Endothelial cell of umbilical vein (primary cell): ENCODE results near the gene DDI1. TPM values are rescaled to one million over a fixed set of nuclear protein-coding genes. Genes with fewer than 3 reads are reported as not detected.

Source experiments
- BruUV-seq: library from RNA; stranded (reverse); fragments of 400-500 nt; replicated peaks from 2 replicates; lab custom pipeline; 2021; lab: Mats Ljungman, UMichigan
- CTCF ChIA-PET: fragments of 300-600, 350-600 bp; sonication (Branson Sonifier 250); formaldehyde crosslinking; loops from one replicate; lab custom pipeline; 2021; ENCODE audit warnings: antibody characterized with exemption, inconsistent platforms; lab: Charles Lee
- POLR2A ChIA-PET: fragments of 300-600, 350-600 bp; sonication (Branson Sonifier 250); formaldehyde crosslinking; loops from one replicate; lab custom pipeline; 2021; ENCODE audit warnings: antibody characterized with exemption, inconsistent platforms; lab: Charles Lee
- DNase-seq: peaks from one replicate; pipeline ENCODE4 v3.0.0-alpha.2; 2011; ENCODE audit warnings: low read depth, low spot score
- FAIRE-seq: peaks from 2 replicates; lab custom pipeline; 2011; peaks lifted over from hg19 to GRCh38; lab: Jason Lieb, UNC
- H2AFZ ChIP-seq: 2 replicates; pipeline ENCODE4 v1.6.0; 2012; ENCODE audit warnings: low read depth, low read length, control low read depth, inconsistent platforms
- H3K27ac ChIP-seq: 2 replicates; pipeline ENCODE4 v1.5.1; 2011; ENCODE audit warnings: low read depth, mild to moderate bottlenecking, control low read depth, low read length, moderate library complexity; ENCODE audit not compliant: insufficient read depth
- H3K27me3 ChIP-seq, 2 experiments: 2 replicates each; pipeline versions ENCODE4 v1.6.0 to v1.6.1; 2011; ENCODE audit warnings: low read length in 2 of 2, mixed read lengths in 1 of 2; ENCODE audit not compliant: control insufficient read depth in 2 of 2, insufficient read depth in 2 of 2
- H3K36me3 ChIP-seq, 2 experiments: 2 replicates in 1 of 2; 3 replicates in 1 of 2; pipeline ENCODE4 v1.5.1; 2011; ENCODE audit warnings: low read length in 2 of 2, mild to moderate bottlenecking in 1 of 2, moderate library complexity in 1 of 2; ENCODE audit not compliant: control insufficient read depth in 2 of 2, insufficient read depth in 2 of 2; ENCODE audit errors: extremely low read depth in 1 of 2
- H3K4me1 ChIP-seq: 3 replicates; pipeline ENCODE4 v1.5.1; 2011; ENCODE audit warnings: mild to moderate bottlenecking, low read length; ENCODE audit not compliant: control insufficient read depth, insufficient read depth; ENCODE audit errors: extremely low read depth
- H3K4me2 ChIP-seq: 2 replicates; pipeline ENCODE4 v1.6.1; 2011; ENCODE audit warnings: low read length, control low read depth, mixed read lengths; ENCODE audit not compliant: insufficient read depth
- H3K4me3 ChIP-seq, 3 experiments: fragments of 200-600 bp in 1 of 3; sonication (generic), shearing (Covaris generic) in 1 of 3; replicated peaks in 1 of 3; 2 replicates each; pipeline ENCODE4 v1.5.1; 2011 to 2016; ENCODE audit warnings: control low read depth in 3 of 3, low read length in 3 of 3, mild to moderate bottlenecking in 2 of 3, inconsistent platforms in 1 of 3, low read depth in 1 of 3, moderate library complexity in 1 of 3; ENCODE audit not compliant: insufficient read depth in 1 of 3
- H3K79me2 ChIP-seq: 2 replicates; pipeline ENCODE4 v1.6.0; 2012; ENCODE audit warnings: low read length, inconsistent platforms; ENCODE audit not compliant: control insufficient read depth, insufficient read depth
- H3K9ac ChIP-seq: replicated peaks from 2 replicates; pipeline ENCODE3; 2011; ENCODE audit warnings: low read length, control low read depth; ENCODE audit not compliant: insufficient read depth; ENCODE audit errors: extremely low read depth
- H3K9me1 ChIP-seq: replicated peaks from 3 replicates; pipeline ENCODE4 v1.6.0; 2011; ENCODE audit warnings: mild to moderate bottlenecking, low read length; ENCODE audit not compliant: control insufficient read depth, insufficient read depth; ENCODE audit errors: extremely low read depth
- H3K9me3 ChIP-seq: replicated peaks from 2 replicates; pipeline ENCODE4 v1.5.1; 2012; ENCODE audit warnings: low read length, inconsistent platforms; ENCODE audit not compliant: control insufficient read depth, insufficient read depth
- H4K20me1 ChIP-seq: replicated peaks from 2 replicates; pipeline ENCODE3; 2011; ENCODE audit warnings: mild to moderate bottlenecking, low read length; ENCODE audit not compliant: control insufficient read depth, insufficient read depth; ENCODE audit errors: extremely low read depth
- EZH2 ChIP-seq: IDR thresholded peaks from 2 replicates; pipeline ENCODE4 v1.6.1; 2012; ENCODE audit warnings: borderline replicate concordance, low read depth, mild to moderate bottlenecking, moderate library complexity, low read length, inconsistent platforms; ENCODE audit not compliant: severe bottlenecking
- FOS ChIP-seq: IDR thresholded peaks from 2 replicates; pipeline ENCODE4 v1.6.1; 2011; ENCODE audit warnings: mild to moderate bottlenecking, low read length, moderate library complexity, borderline replicate concordance; ENCODE audit not compliant: insufficient read depth
- GATA2 ChIP-seq: IDR thresholded peaks from 2 replicates; pipeline ENCODE4 v1.7.0; 2011; ENCODE audit warnings: low read depth, mild to moderate bottlenecking, moderate library complexity, mixed read lengths, low read length; ENCODE audit not compliant: insufficient read length, insufficient read depth
- JUN ChIP-seq: IDR thresholded peaks from 2 replicates; pipeline ENCODE4 v1.6.1; 2011; ENCODE audit warnings: borderline replicate concordance, low read depth; ENCODE audit not compliant: insufficient read length, insufficient read depth
- MYC ChIP-seq: IDR thresholded peaks from one replicate; pipeline ENCODE4 v1.6.1; 2011; ENCODE audit warnings: mild to moderate bottlenecking, low read depth, low read length
- POLR2A ChIP-seq: IDR thresholded peaks from 2 replicates; pipeline ENCODE4 v1.6.1; 2012; ENCODE audit warnings: low read depth, mild to moderate bottlenecking, control low read depth, low read length
- POLR2AphosphoS5 ChIP-seq: IDR thresholded peaks from 2 replicates; pipeline ENCODE4 v1.6.1; 2012; ENCODE audit warnings: low read depth, mild to moderate bottlenecking, control low read depth, low read length, moderate library complexity; ENCODE audit not compliant: insufficient read depth
- dilution Hi-C: fragments of 300-500 bp; cut with MboI; formaldehyde crosslinking; loops from one replicate; pipeline ENCODE4 v1.15.0; 2019; ENCODE audit warnings: low sequenced_read_pairs; ENCODE audit not compliant: extremely low pct_ligation_motif_present
- intact Hi-C: fragments of 100-400 bp; cut with micrococcal nuclease; formaldehyde crosslinking; loops from one replicate; pipeline ENCODE4 v1.10.0; 2022
- polyA plus RNA-seq, 4 experiments: library from polyadenylated mRNA; depleted of rRNA in 3 of 4; stranded (reverse) in 3 of 4; unstranded in 1 of 4; fragments of >200 nt; gene quantifications; 2 replicates each; pipeline versions ENCODE4 v1.2.1 to v1.2.3, GENCODE V29; 2011 to 2012; ENCODE audit warnings: missing spikeins in 1 of 4
- total RNA-seq: library from RNA; stranded (reverse); gene quantifications from 2 replicates; pipeline ENCODE4 v1.2.3, GENCODE V29; 2021
- TF ChIP-seq, protein P1 (sequence below): IDR thresholded peaks from 2 replicates; pipeline ENCODE4 v1.6.1; 2011; ENCODE audit not compliant: insufficient read depth, insufficient read length

DDI1 gene
- total and polyA plus RNA-seq, 2 donors (not counting 3 experiments of a cell fraction or from before 2014, with no cell fraction given), result not detected

DNA sequence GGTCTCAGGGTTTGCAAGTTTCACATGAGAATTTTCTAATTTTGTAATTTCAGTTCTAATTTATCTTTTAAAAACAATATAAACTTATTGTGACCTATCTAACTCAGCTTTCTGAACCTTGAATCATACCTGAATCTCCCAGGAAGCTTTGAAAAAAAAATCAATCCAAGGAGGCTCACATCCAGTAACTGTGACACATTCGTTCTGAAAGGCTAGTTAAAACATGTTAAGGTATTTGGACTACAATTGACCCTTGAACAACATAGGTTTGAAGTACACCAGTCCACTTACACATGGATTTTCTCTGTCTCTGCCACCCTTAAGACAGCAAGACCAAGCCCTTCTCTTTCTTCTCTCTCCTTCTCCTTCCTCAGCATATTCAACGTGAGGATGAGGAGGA is 40.0 kb downstream of the DDI1 start:
- Histone ChIP-seq H3K27ac (no peak overlapping the region), H3K9ac (no peak overlapping the region), H3K4me3 (no peak overlapping the region), H3K79me2 (no peaks in the 10 kb centered on the region), H3K9me3 (no peaks in the 10 kb centered on the region), H3K4me2 (no peak overlapping the region), H3K9me1 (no peaks in the 10 kb centered on the region), H3K4me1 (no peaks in the 10 kb centered on the region), H2AFZ (no peak overlapping the region), H4K20me1 (no peaks in the 10 kb centered on the region), H3K36me3 (no peaks in the 10 kb centered on the region), H3K27me3 (no peaks in the 10 kb centered on the region)
- TF ChIP-seq, protein P1, sequence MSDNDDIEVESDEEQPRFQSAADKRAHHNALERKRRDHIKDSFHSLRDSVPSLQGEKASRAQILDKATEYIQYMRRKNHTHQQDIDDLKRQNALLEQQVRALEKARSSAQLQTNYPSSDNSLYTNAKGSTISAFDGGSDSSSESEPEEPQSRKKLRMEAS, result no peak
- no peak for TF ChIP-seq MYC
- no peak for TF ChIP-seq POLR2AphosphoS5
- BruUV-seq, result no TSS peak
- ChIA-PET CTCF (no interaction called here), POLR2A (no interaction called here)
- dilution Hi-C loops, result no loop called here
- intact Hi-C loops, result no loop called here
- no peak for FAIRE-seq
- no peak for DNase-seq

DNA sequence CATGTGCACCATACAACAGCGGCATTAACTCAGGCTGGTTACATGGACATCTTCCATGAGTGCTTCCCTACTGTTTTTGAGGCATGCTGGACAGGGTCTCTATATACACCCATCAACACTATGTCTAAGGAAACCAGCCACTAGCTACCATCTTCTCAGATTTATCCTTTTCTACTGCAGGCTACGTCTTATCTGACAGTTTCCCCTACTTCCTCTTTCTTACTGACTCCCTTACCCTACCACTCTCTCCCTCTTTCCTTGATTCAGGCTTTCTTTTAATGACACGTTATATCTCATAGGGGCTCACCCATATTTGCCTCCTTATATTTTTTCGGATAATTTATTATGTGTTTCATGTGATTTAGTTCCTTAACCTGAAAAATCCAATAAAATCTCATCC is 41.8 kb downstream of the DDI1 start:
- ChIA-PET POLR2A (no interaction called here), CTCF (no interaction called here)
- Histone ChIP-seq H3K27ac (no peak overlapping the region), H3K9ac (no peak overlapping the region), H3K4me2 (no peak overlapping the region), H2AFZ (no peak overlapping the region), H3K4me1 (no peaks in the 10 kb centered on the region), H3K36me3 (no peaks in the 10 kb centered on the region), H3K4me3 (no peak overlapping the region), H4K20me1 (no peaks in the 10 kb centered on the region), H3K9me1 (no peaks in the 10 kb centered on the region), H3K79me2 (no peaks in the 10 kb centered on the region), H3K9me3 (no peaks in the 10 kb centered on the region), H3K27me3 (no peaks in the 10 kb centered on the region)
- dilution Hi-C loops (no loop called here), intact Hi-C loops (no loop called here)
- BruUV-seq, result no TSS peak
- DNase-seq (no peak), FAIRE-seq (no peak)
- no peak for TF ChIP-seq POLR2A
- TF ChIP-seq, protein P1, result no peak
- no peak for TF ChIP-seq FOS
- no peak for TF ChIP-seq JUN
- TF ChIP-seq MYC, result no peak
- TF ChIP-seq GATA2, result no peak
- no peak for TF ChIP-seq EZH2
